ENCODE results near the gene AFF3. TPM values are rescaled to one million over a fixed set of nuclear protein-coding genes. Genes with fewer than 3 reads are reported as not detected.

The AFF3 gene
- total RNA-seq, 1 experiment from 2014 or later, result 0.22 TPM

- Histone ChIP-seq H3K4me1 (ENCODE audit: insufficient read depth, low read length) (no peaks in the 10 kb centered on the region), H3K27ac (ENCODE audit: insufficient read length, low read depth, low read length) (no peak overlapping the region), H3K18ac (ENCODE audit: insufficient read length, low read depth, low read length) (no peak overlapping the region), H2BK15ac (ENCODE audit: low read depth, low read length) (no peak overlapping the region), H4K20me1 (ENCODE audit: control insufficient read depth, insufficient read depth, insufficient read length) (no peaks in the 10 kb centered on the region), H3T11ph (ENCODE audit: low read length) (no peak overlapping the region), H3K27me3 (ENCODE audit: insufficient read depth, low read length) (no peaks in the 10 kb centered on the region; the same call in 1 of the 2 replicates), H2BK120ac (ENCODE audit: low read depth, low read length, poor library complexity, severe bottlenecking) (no peak overlapping the region), H4K91ac (ENCODE audit: insufficient read length, low read depth, low read length) (no peak overlapping the region), H3K9ac (ENCODE audit: extremely low read depth, insufficient read length, low read length) (no peak overlapping the region), H3K79me2 (ENCODE audit: insufficient read depth, low read length) (no peaks in the 10 kb centered on the region), H2AK5ac (ENCODE audit: insufficient read length, low read length) (no peak overlapping the region), H3K79me1 (ENCODE audit: insufficient read depth, low read depth, low read length, poor library complexity, severe bottlenecking) (no peaks in the 10 kb centered on the region), H4K5ac (ENCODE audit: insufficient read length, low read depth, low read length) (no peak overlapping the region), H3K14ac (ENCODE audit: insufficient read depth, low read length) (no peak overlapping the region), H3K23me2 (ENCODE audit: insufficient read length, low read depth, low read length, poor library complexity, severe bottlenecking) (no peaks in the 10 kb centered on the region), H3K23ac (ENCODE audit: insufficient read length, low read depth, low read length) (no peak overlapping the region), H4K8ac (replicated peaks; ENCODE audit: insufficient read length, low read depth, low read length) (no peak overlapping the region), H2AFZ (ENCODE audit: low read length) (no peak overlapping the region), H2BK5ac (ENCODE audit: insufficient read length, low read length) (no peak overlapping the region), H3K9me3 (ENCODE audit: control insufficient read depth, low read depth, low read length) (no peaks in the 10 kb centered on the region), H3K56ac (ENCODE audit: insufficient read length, low read depth, low read length) (no peak overlapping the region), H2BK12ac (ENCODE audit: insufficient read length, low read depth, low read length) (no peak overlapping the region), H2BK20ac (ENCODE audit: low read depth, low read length, poor library complexity, severe bottlenecking) (no peak overlapping the region), H3K4me2 (ENCODE audit: insufficient read depth, insufficient read length, low read length) (no peak overlapping the region), H3K4ac (ENCODE audit: low read depth, low read length) (no peak overlapping the region)
- H3K4me1 Mint-ChIP-seq, result peaks cover 0 to 6% of the 10 kb centered on the region in 2 experiments; a peak in 2 of 4 replicates
- no peak overlapping the region for H3K27ac Mint-ChIP-seq
- no peak for TF ChIP-seq CTCF (conservative IDR thresholded peaks at IDR 0.05)
- H3K4me3 Mint-ChIP-seq, result no peak overlapping the region
- no peaks in the 10 kb centered on the region for H3K36me3 Mint-ChIP-seq (ENCODE audit: insufficient read depth in 1 of 3, low read depth in 3 of 3)
- peaks cover 3% of the 10 kb centered on the region for H3K27me3 Mint-ChIP-seq (ENCODE audit: low read depth)
- no peak for DNase-seq
- H3K9me3 Mint-ChIP-seq, result no peaks in the 10 kb centered on the region
- no CpG with 5 or more reads among the region's 3 CpGs for WGBS (ENCODE audit: extremely low coverage, insufficient read length, low lambda C conversion rate)
Observed at GRCh38 chr2:99899882-99900281, 242.5 kb downstream of the AFF3 start.
